ENCODE results near the gene TMCC1. TPM values are rescaled to one million over a fixed set of nuclear protein-coding genes. Genes with fewer than 3 reads are reported as not detected.
"Not testable (repeated sequence)": the region's sequence is repeated elsewhere in the genome, so short reads cannot be mapped to it uniquely, and the experiment has no call there.

TMCC1 gene
- total RNA-seq, 1 donor from 2014 or later, result 35.2 TPM

GRCh38 chr3:129840707-129841360 lies 52.7 kb downstream of the TMCC1 start:
- intact Hi-C loops (cut with DNase I), result no loop called here
- DNase-seq (ENCODE audit: low spot score), result no peak

- intact Hi-C loops (cut with DNase I), result no loop called here
- no peak for DNase-seq (ENCODE audit: low spot score)
These were observed 55.4 kb downstream of the TMCC1 start for GRCh38 chr3:129838086-129838485.

- intact Hi-C loops (cut with DNase I), result no loop called here
- DNase-seq (ENCODE audit: low spot score), result no peak
These were observed 56.4 kb downstream of the TMCC1 start for GRCh38 chr3:129837065-129837642.

- intact Hi-C loops (cut with DNase I), result no loop called here
- no peak for DNase-seq (ENCODE audit: low spot score)
These were observed 57.0 kb downstream of the TMCC1 start for GRCh38 chr3:129836381-129837064.

- intact Hi-C loops (cut with DNase I), result no loop called here
- DNase-seq (ENCODE audit: low spot score), result no peak
These were observed 58.3 kb downstream of the TMCC1 start for GRCh38 chr3:129835198-129835597.

- intact Hi-C loops (cut with DNase I), result loop anchor here (5.0 kb wide), 1 partner anchor 452 kb away; no protein-coding TSS in a partner anchor
- no peak for DNase-seq (ENCODE audit: low spot score)
These were observed 58.9 kb downstream of the TMCC1 start for GRCh38 chr3:129834580-129834979.

GRCh38 chr3:129831942-129832341 lies 61.6 kb downstream of the TMCC1 start:
- intact Hi-C loops (cut with DNase I), result loop anchor here (5.0 kb wide), 1 partner anchor 450 kb away; no protein-coding TSS in a partner anchor
- DNase-seq (ENCODE audit: low spot score), result not testable (repeated sequence)

- no peak for DNase-seq (ENCODE audit: low spot score)
- intact Hi-C loops (cut with DNase I), result loop anchor here (5.0 kb wide), 1 partner anchor 449 kb away; no protein-coding TSS in a partner anchor
These were observed 62.0 kb downstream of the TMCC1 start for GRCh38 chr3:129831503-129831902.

GRCh38 chr3:129829640-129830039 lies 63.9 kb downstream of the TMCC1 start:
- DNase-seq (ENCODE audit: low spot score), result no peak
- intact Hi-C loops (cut with DNase I), result loop anchor here (2.0 to 5.0 kb wide), 4 partner anchors 63 to 447 kb away; partner anchors contain the start of gene TMCC1

- DNase-seq (ENCODE audit: low spot score), result no peak
- intact Hi-C loops (cut with DNase I), result loop anchor here (2.0 to 5.0 kb wide), 3 partner anchors 65 to 199 kb away; partner anchors contain the start of gene TMCC1
These were observed 65.7 kb downstream of the TMCC1 start for GRCh38 chr3:129827765-129828164.

- no peak for DNase-seq (ENCODE audit: low spot score)
- intact Hi-C loops (cut with DNase I), result loop anchor here (2.0 to 5.0 kb wide), 4 partner anchors 67 to 334 kb away; partner anchors contain the start of gene TMCC1
These were observed 68.5 kb downstream of the TMCC1 start for GRCh38 chr3:129824926-129825541.

GRCh38 chr3:129822679-129823078 lies 70.8 kb downstream of the TMCC1 start:
- no peak for DNase-seq (ENCODE audit: low spot score)
- intact Hi-C loops (cut with DNase I), result no loop called here

- DNase-seq (ENCODE audit: low spot score), result no peak
- intact Hi-C loops (cut with DNase I), result no loop called here
These were observed 71.3 kb downstream of the TMCC1 start for GRCh38 chr3:129822241-129822640.

GRCh38 chr3:129820587-129820986 lies 72.9 kb downstream of the TMCC1 start:
- no peak for DNase-seq (ENCODE audit: low spot score)
- intact Hi-C loops (cut with DNase I), result no loop called here

GRCh38 chr3:129812589-129812988 lies 80.9 kb downstream of the TMCC1 start:
- DNase-seq (ENCODE audit: low spot score), result no peak
- intact Hi-C loops (cut with DNase I), result no loop called here

GRCh38 chr3:129809297-129809696 lies 84.2 kb downstream of the TMCC1 start:
- DNase-seq (ENCODE audit: low spot score), result no peak
- intact Hi-C loops (cut with DNase I), result no loop called here

GRCh38 chr3:129796146-129796545 lies 97.4 kb downstream of the TMCC1 start:
- DNase-seq (ENCODE audit: low spot score), result no peak
- intact Hi-C loops (cut with DNase I), result no loop called here

GRCh38 chr3:129795186-129796010 lies 98.1 kb downstream of the TMCC1 start:
- no peak for DNase-seq (ENCODE audit: low spot score)
- intact Hi-C loops (cut with DNase I), result no loop called here
